HepG2 (cell line): ENCODE data around the gene TRERF1. TPM values are rescaled to one million over a fixed set of nuclear protein-coding genes. Genes with fewer than 3 reads are reported as not detected.

ENCODE experiments used
- CHD2 ChIP-seq: IDR thresholded peaks from 2 replicates; pipeline ENCODE4 v1.6.1; 2011; ENCODE audit warnings: low read depth, low read length, improper control_type of control experiment
- CSRNP2 ChIP-seq: sonication (generic); formaldehyde crosslinking; conservative IDR thresholded peaks from 2 replicates; pipeline ENCODE4 v1.8.0; 2022; ENCODE audit warnings: low read depth, missing genetic modification reagents
- FOXK1 ChIP-seq: sonication (generic); formaldehyde crosslinking; IDR thresholded peaks from 2 replicates; pipeline ENCODE4 v1.4.0; 2020; ENCODE audit warnings: low read depth, missing genetic modification reagents, borderline replicate concordance
- IKZF5 ChIP-seq: IDR thresholded peaks from 2 replicates; pipeline ENCODE4 v1.6.1; 2018; ENCODE audit warnings: missing genetic modification reagents, mild to moderate bottlenecking, missing compliant biosample characterization
- JUN ChIP-seq: sonication (generic); formaldehyde crosslinking; IDR thresholded peaks from 2 replicates; pipeline ENCODE4 v1.4.0; 2020; ENCODE audit warnings: mild to moderate bottlenecking, missing genetic modification reagents
- NFIC ChIP-seq: IDR thresholded peaks from 2 replicates; pipeline ENCODE4 v1.6.1; 2012; ENCODE audit warnings: mild to moderate bottlenecking, low read length, inconsistent platforms
- ZBTB33 ChIP-seq: sonication (generic); formaldehyde crosslinking; IDR thresholded peaks from 2 replicates; pipeline ENCODE4 v1.4.0; 2020; ENCODE audit warnings: missing genetic modification reagents
- ZNF276 ChIP-seq: sonication (generic); formaldehyde crosslinking; IDR thresholded peaks from 2 replicates; pipeline ENCODE4 v1.4.0; 2020; ENCODE audit warnings: mild to moderate bottlenecking, low read depth, missing genetic modification reagents
- ZNF281 ChIP-seq: sonication (generic); formaldehyde crosslinking; IDR thresholded peaks from 2 replicates; pipeline ENCODE4 v1.4.0; 2020; ENCODE audit warnings: missing genetic modification reagents, borderline replicate concordance
- ZNF839 ChIP-seq: sonication (generic); formaldehyde crosslinking; IDR thresholded peaks from 2 replicates; pipeline ENCODE4 v1.4.0; 2020; ENCODE audit warnings: missing genetic modification reagents, mild to moderate bottlenecking, borderline replicate concordance
- polyA plus RNA-seq, 8 experiments: library from polyadenylated mRNA; depleted of rRNA in 3 of 8; stranded (reverse) in 7 of 8; unstranded in 1 of 8; fragments of >200 nt; fragmentation: Illumina TruSeq in 4 of 8; extraction: Trizol in 4 of 8; gene quantifications; 2 replicates each; pipeline versions ENCODE4 v1.2.1 to v1.2.3, GENCODE V29; 2011 to 2016; ENCODE audit warnings: low read depth in 4 of 8, missing spikeins in 1 of 8, mixed read lengths in 1 of 8; ENCODE audit not compliant: insufficient read depth in 1 of 8
- total RNA-seq, 5 experiments: library from RNA; depleted of rRNA; stranded (reverse); fragments of >200 nt; fragmentation: Illumina TruSeq; extraction: Trizol; gene quantifications; 2 replicates each; pipeline ENCODE4 v1.2.3, GENCODE V29; 2016; ENCODE audit warnings: low read depth in 1 of 5
- TF ChIP-seq, protein P1 (sequence below): sonication (generic); formaldehyde crosslinking; IDR thresholded peaks from 2 replicates; pipeline ENCODE4 v1.4.0; 2020; ENCODE audit warnings: missing genetic modification reagents, mild to moderate bottlenecking, borderline replicate concordance
- TF ChIP-seq, protein P2 (sequence below): sonication (generic); formaldehyde crosslinking; IDR thresholded peaks from 2 replicates; pipeline ENCODE4; 2020; ENCODE audit warnings: missing genetic modification reagents, mild to moderate bottlenecking, borderline replicate concordance
- TF ChIP-seq, protein P3 (sequence below): sonication (generic); formaldehyde crosslinking; IDR thresholded peaks from 2 replicates; pipeline ENCODE4 v1.4.0; 2020; ENCODE audit warnings: missing genetic modification reagents

The TRERF1 gene
- total and polyA plus RNA-seq, 2 of the 13 experiments (the other 11 are each of a cell fraction or from before 2014, with no cell fraction given) = 0.02 TPM; not detected in 1

GRCh38 chr6:42200035-42200434 lies 251.7 kb downstream of the TRERF1 start (continued):
- TF ChIP-seq ZNF839 (CRISPR knock-in tag) = no peak
- TF ChIP-seq, protein P1, sequence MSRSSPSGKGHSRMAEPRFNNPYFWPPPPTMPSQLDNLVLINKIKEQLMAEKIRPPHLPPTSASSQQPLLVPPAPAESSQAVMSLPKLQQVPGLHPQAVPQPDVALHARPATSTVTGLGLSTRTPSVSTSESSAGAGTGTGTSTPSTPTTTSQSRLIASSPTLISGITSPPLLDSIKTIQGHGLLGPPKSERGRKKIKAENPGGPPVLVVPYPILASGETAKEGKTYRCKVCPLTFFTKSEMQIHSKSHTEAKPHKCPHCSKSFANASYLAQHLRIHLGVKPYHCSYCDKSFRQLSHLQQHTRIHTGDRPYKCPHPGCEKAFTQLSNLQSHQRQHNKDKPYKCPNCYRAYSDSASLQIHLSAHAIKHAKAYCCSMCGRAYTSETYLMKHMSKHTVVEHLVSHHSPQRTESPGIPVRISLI = no peak
- TF ChIP-seq CHD2 = no peak
- TF ChIP-seq JUN (CRISPR knock-in tag) = peak; percentile 71
- TF ChIP-seq NFIC = peak; percentile 45; the same call in 1 of the 2 replicates
- TF ChIP-seq ZNF276 (CRISPR knock-in tag) = no peak
- 0 out of 2 replicates have a peak, but pooled peaks have one; percentile 23 for TF ChIP-seq IKZF5 (CRISPR knock-in tag)
- TF ChIP-seq ZNF281 (CRISPR knock-in tag) = no peak
- TF ChIP-seq CSRNP2 (CRISPR knock-in tag) = no peak
- peak; percentile 33; the same call in 1 of the 2 replicates for TF ChIP-seq FOXK1
- TF ChIP-seq, protein P2, sequence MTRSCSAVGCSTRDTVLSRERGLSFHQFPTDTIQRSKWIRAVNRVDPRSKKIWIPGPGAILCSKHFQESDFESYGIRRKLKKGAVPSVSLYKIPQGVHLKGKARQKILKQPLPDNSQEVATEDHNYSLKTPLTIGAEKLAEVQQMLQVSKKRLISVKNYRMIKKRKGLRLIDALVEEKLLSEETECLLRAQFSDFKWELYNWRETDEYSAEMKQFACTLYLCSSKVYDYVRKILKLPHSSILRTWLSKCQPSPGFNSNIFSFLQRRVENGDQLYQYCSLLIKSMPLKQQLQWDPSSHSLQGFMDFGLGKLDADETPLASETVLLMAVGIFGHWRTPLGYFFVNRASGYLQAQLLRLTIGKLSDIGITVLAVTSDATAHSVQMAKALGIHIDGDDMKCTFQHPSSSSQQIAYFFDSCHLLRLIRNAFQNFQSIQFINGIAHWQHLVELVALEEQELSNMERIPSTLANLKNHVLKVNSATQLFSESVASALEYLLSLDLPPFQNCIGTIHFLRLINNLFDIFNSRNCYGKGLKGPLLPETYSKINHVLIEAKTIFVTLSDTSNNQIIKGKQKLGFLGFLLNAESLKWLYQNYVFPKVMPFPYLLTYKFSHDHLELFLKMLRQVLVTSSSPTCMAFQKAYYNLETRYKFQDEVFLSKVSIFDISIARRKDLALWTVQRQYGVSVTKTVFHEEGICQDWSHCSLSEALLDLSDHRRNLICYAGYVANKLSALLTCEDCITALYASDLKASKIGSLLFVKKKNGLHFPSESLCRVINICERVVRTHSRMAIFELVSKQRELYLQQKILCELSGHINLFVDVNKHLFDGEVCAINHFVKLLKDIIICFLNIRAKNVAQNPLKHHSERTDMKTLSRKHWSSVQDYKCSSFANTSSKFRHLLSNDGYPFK (CRISPR knock-in tag) = no peak
- TF ChIP-seq ZBTB33 = peak; percentile 74; the same call in 1 of the 2 replicates
- TF ChIP-seq, protein P3, sequence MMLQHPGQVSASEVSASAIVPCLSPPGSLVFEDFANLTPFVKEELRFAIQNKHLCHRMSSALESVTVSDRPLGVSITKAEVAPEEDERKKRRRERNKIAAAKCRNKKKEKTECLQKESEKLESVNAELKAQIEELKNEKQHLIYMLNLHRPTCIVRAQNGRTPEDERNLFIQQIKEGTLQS (CRISPR knock-in tag) = peak; percentile 90; the same call in 1 of the 2 replicates
